Breast epithelium (tissue), 3 donors: ENCODE data around the gene ARL4C.

Source experiments
- CTCF ChIP-seq, 3 donors: fragments of 450-650 bp; IDR thresholded peaks; one replicate each; pipeline ENCODE4 v1.5.1; 2016 to 2017; ENCODE audit warnings: antibody characterized with exemption in 3 of 3, mild to moderate bottlenecking in 3 of 3, moderate library complexity in 3 of 3
- POLR2A ChIP-seq: fragments of 450-650 bp; IDR thresholded peaks from one replicate; pipeline ENCODE4 v1.6.1; 2016; ENCODE audit warnings: antibody characterized with exemption, mild to moderate bottlenecking, moderate library complexity

GRCh38 chr2:234496055-234496834, 636 bp downstream of the ARL4C start:
- TF ChIP-seq CTCF (IDR thresholded peaks at IDR 0.05): no peak
- no peak for TF ChIP-seq POLR2A
